OCI-LY1 (cell line): ENCODE results near the gene F11R.

ENCODE experiments used
- H2AFZ ChIP-seq: fragments of 200-600 bp; sonication (generic), shearing (Covaris generic); 2 replicates; pipeline ENCODE4 v1.6.0; 2014; ENCODE audit warnings: antibody characterized with exemption, mild to moderate bottlenecking, low read length
- H3F3A ChIP-seq: fragments of 200-600 bp; sonication (generic), shearing (Covaris generic); 2 replicates; pipeline ENCODE4 v1.6.0; 2014; ENCODE audit warnings: mild to moderate bottlenecking, antibody characterized with exemption, low read length, moderate library complexity; ENCODE audit not compliant: insufficient read depth
- H3K27ac ChIP-seq: fragments of 200-600 bp; sonication (generic); 2 replicates; pipeline ENCODE4 v1.5.1; 2014; ENCODE audit warnings: low read length, mixed run types, mild to moderate bottlenecking, low read depth; ENCODE audit not compliant: poor library complexity, severe bottlenecking
- H3K27me3 ChIP-seq: fragments of 200-600 bp; sonication (generic); 2 replicates; pipeline ENCODE4 v1.6.0; 2014; ENCODE audit warnings: antibody characterized with exemption, mild to moderate bottlenecking, low read length, moderate library complexity; ENCODE audit not compliant: insufficient read depth
- H3K36me3 ChIP-seq: fragments of 200-600 bp; sonication (generic); 2 replicates; pipeline ENCODE4 v1.6.1; 2014; ENCODE audit warnings: mild to moderate bottlenecking, antibody characterized with exemption, low read length, moderate library complexity, mixed read lengths; ENCODE audit not compliant: insufficient read depth
- H3K4me1 ChIP-seq: fragments of 200-600 bp; sonication (generic); 2 replicates; pipeline ENCODE4 v1.5.1; 2014; ENCODE audit warnings: mild to moderate bottlenecking, low read length, moderate library complexity; ENCODE audit not compliant: insufficient read depth, severe bottlenecking
- H3K4me2 ChIP-seq: fragments of 200-600 bp; sonication (generic), shearing (Covaris generic); 2 replicates; pipeline ENCODE4 v1.6.1; 2014; ENCODE audit warnings: low read length
- H3K4me3 ChIP-seq: fragments of 200-600 bp; sonication (generic); 2 replicates; pipeline ENCODE4 v1.5.1; 2014; ENCODE audit warnings: low read length, low read depth, mild to moderate bottlenecking, mixed read lengths; ENCODE audit not compliant: poor library complexity, severe bottlenecking
- H3K79me2 ChIP-seq: fragments of 200-600 bp; shearing (Covaris generic); 2 replicates; pipeline ENCODE4 v1.6.1; 2016; ENCODE audit warnings: mixed run types, low read length, mixed read lengths; ENCODE audit not compliant: insufficient read depth
- H3K9ac ChIP-seq: fragments of 200-600 bp; sonication (generic), shearing (Covaris generic); 2 replicates; pipeline ENCODE4 v1.6.1; 2014; ENCODE audit warnings: mild to moderate bottlenecking, low read length, mixed read lengths
- H3K9me2 ChIP-seq: fragments of 200-600 bp; sonication (generic), shearing (Covaris generic); 2 replicates; pipeline ENCODE4 v1.6.1; 2014; ENCODE audit warnings: low read depth, mild to moderate bottlenecking, low read length, mixed read lengths
- H3K9me3 ChIP-seq: fragments of 200-600 bp; shearing (Covaris generic); 2 replicates; pipeline ENCODE4 v1.6.1; 2014; ENCODE audit warnings: low read length, mixed read lengths
- H4K20me1 ChIP-seq: fragments of 200-600 bp; sonication (generic), shearing (Covaris generic); 2 replicates; pipeline ENCODE4 v1.6.0; 2016; ENCODE audit warnings: mild to moderate bottlenecking, low read length; ENCODE audit not compliant: insufficient read depth
- EZH2 ChIP-seq: fragments of 200-600 bp; sonication (generic), shearing (Covaris generic); IDR thresholded peaks from 2 replicates; pipeline ENCODE4 v1.8.0; 2017; ENCODE audit warnings: borderline replicate concordance, mixed run types, mild to moderate bottlenecking, antibody characterized with exemption, low read length, moderate library complexity, mixed read lengths
- TF ChIP-seq, protein P1 (sequence below): fragments of 200-600 bp; sonication (generic), shearing (Covaris generic); IDR thresholded peaks from 2 replicates; pipeline ENCODE4 v1.5.1; 2017; ENCODE audit warnings: mild to moderate bottlenecking, antibody characterized with exemption, low read length, moderate library complexity, mixed read lengths

F11R gene

DNA sequence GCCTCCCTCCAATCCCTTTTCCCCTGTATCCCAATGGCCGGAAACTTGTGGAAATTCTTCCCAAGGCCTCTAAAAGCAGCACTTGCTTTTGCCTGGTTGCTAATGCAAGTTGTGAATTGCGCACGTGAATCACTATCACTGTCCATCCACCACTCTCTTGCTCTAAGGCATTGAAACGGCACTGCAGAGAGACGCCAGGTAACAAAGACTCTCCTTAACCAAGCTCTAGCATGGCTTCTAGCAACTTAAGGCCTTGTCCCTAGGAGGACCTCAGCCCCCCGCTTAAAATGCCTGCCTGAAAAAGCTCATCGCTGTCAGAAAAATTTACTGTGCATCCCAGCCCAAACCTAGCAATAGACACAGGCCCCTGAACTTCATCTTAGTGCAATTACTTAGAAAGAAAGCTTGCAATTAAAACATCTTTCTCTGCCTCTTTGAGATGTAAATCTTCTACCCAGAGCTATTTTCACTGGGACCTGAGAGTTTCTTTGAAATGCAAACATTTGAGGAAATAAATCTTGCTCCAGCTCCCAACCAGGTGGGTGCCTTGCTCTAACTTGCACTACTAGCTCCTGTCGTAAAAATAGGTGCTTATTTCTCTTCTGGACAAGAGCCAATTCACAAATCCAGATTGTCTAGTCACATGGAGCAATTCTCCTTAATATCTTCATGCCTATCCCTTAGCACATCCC lies 33.4 kb downstream of the F11R start:
- no peaks in the 10 kb centered on the region for H3K9me3 ChIP-seq
- no peak overlapping the region for H3K9ac ChIP-seq
- no peak overlapping the region for H3K27ac ChIP-seq
- H2AFZ ChIP-seq = no peak overlapping the region
- no peaks in the 10 kb centered on the region for H3K36me3 ChIP-seq
- H3F3A ChIP-seq = 0 out of 2 replicates have a peak, but pooled peaks cover 2% of the 10 kb centered on the region
- no peaks in the 10 kb centered on the region for H3K79me2 ChIP-seq
- no peaks in the 10 kb centered on the region for H3K9me2 ChIP-seq
- peaks cover 3% of the 10 kb centered on the region for H3K4me1 ChIP-seq
- H3K4me3 ChIP-seq = no peak overlapping the region
- no peaks in the 10 kb centered on the region for H4K20me1 ChIP-seq
- H3K27me3 ChIP-seq = no peaks in the 10 kb centered on the region
- TF ChIP-seq, protein P1, sequence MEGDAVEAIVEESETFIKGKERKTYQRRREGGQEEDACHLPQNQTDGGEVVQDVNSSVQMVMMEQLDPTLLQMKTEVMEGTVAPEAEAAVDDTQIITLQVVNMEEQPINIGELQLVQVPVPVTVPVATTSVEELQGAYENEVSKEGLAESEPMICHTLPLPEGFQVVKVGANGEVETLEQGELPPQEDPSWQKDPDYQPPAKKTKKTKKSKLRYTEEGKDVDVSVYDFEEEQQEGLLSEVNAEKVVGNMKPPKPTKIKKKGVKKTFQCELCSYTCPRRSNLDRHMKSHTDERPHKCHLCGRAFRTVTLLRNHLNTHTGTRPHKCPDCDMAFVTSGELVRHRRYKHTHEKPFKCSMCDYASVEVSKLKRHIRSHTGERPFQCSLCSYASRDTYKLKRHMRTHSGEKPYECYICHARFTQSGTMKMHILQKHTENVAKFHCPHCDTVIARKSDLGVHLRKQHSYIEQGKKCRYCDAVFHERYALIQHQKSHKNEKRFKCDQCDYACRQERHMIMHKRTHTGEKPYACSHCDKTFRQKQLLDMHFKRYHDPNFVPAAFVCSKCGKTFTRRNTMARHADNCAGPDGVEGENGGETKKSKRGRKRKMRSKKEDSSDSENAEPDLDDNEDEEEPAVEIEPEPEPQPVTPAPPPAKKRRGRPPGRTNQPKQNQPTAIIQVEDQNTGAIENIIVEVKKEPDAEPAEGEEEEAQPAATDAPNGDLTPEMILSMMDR = no peak
- no peak for TF ChIP-seq EZH2
- H3K4me2 ChIP-seq = no peak overlapping the region

DNA sequence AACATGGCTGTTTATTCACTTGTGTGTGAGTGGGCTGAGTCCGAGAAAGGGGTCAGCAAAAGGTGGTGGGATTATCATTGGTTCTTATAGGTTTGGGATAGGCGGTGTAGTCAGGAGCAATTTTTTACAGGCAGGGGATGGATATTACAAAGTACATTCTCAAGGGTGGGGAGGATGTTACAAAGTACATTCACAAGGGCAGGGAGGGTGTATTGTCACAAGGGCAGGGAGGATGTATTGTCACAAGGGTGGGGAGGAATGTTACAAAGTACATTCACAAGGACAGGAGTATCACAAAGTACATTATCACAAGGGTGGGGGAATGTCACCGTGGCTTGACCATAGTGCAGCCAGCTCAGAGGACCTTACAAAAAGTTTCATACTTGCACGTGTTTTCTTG lies 35.2 kb downstream of the F11R start:
- TF ChIP-seq, protein P1 = no peak

DNA sequence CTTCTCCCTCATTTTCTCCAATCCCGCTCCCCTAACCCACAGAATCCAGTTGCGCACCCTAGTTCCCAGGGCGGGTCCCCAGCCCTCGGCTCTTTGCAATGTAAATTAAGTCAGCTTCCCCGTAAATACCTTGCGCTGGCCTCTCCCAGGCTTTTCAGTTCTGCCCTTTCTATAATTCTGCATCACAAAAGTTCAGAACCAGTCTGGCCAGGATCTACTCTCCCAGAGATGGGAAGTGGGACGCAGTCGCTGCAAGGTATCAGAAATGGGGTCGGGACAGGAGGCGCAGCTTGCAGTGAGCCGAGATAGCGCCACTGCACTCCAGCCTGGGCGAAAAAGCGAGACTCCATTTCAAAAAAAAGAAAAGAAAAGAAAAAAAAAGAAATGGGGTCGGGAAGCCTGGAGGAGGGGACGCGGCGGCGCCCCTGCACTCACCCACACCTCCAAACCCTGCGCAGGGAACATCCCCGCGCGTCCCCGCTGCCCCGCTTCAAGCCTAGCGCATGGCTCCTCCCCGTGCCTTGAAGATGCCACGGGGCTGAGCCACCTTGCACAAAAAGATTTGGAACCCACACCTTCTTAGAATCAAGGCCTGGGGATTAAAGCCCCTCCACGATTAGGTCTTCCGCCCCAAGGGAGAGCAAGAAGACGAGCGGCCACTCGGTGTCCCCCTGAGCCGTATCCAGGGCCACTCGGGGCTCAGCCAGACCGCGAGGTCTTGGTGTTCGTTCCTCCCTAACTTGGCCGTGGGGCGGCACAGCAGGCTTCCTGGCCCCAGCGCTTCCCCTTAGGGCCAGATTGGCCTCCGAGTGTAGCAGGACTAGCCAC lies 39.2 kb downstream of the F11R start:
- no peak overlapping the region for H3K9ac ChIP-seq
- no peaks in the 10 kb centered on the region for H3K36me3 ChIP-seq
- H3K27me3 ChIP-seq = no peaks in the 10 kb centered on the region
- no peak overlapping the region for H2AFZ ChIP-seq
- H3K79me2 ChIP-seq = no peaks in the 10 kb centered on the region
- no peak for TF ChIP-seq EZH2
- TF ChIP-seq, protein P1 = no peak
- no peaks in the 10 kb centered on the region for H3K9me3 ChIP-seq
- H3K4me3 ChIP-seq = no peak overlapping the region
- no peak overlapping the region for H3K4me2 ChIP-seq
- no peak overlapping the region for H3K27ac ChIP-seq
- no peaks in the 10 kb centered on the region for H3K4me1 ChIP-seq
- H3F3A ChIP-seq = no peaks in the 10 kb centered on the region
- H4K20me1 ChIP-seq = no peaks in the 10 kb centered on the region
- no peaks in the 10 kb centered on the region for H3K9me2 ChIP-seq

More for the DNA sequence above, 35.2 kb downstream of the F11R start:
- no peaks in the 10 kb centered on the region for H3K9me2 ChIP-seq
- H3K9me3 ChIP-seq = no peaks in the 10 kb centered on the region
- H4K20me1 ChIP-seq = no peaks in the 10 kb centered on the region
- H3F3A ChIP-seq = 0 out of 2 replicates have a peak, but pooled peaks cover 2% of the 10 kb centered on the region
- H3K27ac ChIP-seq = no peak overlapping the region
- no peak overlapping the region for H3K4me2 ChIP-seq
- H3K79me2 ChIP-seq = no peaks in the 10 kb centered on the region
- no peaks in the 10 kb centered on the region for H3K36me3 ChIP-seq
- H2AFZ ChIP-seq = no peak overlapping the region
- no peaks in the 10 kb centered on the region for H3K27me3 ChIP-seq
- no peak overlapping the region for H3K4me3 ChIP-seq
- no peak overlapping the region for H3K9ac ChIP-seq
- H3K4me1 ChIP-seq = peaks cover 3% of the 10 kb centered on the region
